AG09309 (cell line): ENCODE measurements around the gene NR2C2.

Experiments
- DNase-seq: peaks from one replicate; pipeline ENCODE4 v3.0.0-alpha.2; 2010; ENCODE audit warnings: low read depth
- H3K4me3 ChIP-seq: 2 replicates; pipeline ENCODE4 v1.5.1; 2011; ENCODE audit warnings: mild to moderate bottlenecking, low read depth, low read length, moderate library complexity; ENCODE audit not compliant: control insufficient read depth
- TF ChIP-seq, protein P1 (sequence below): IDR thresholded peaks from 2 replicates; pipeline ENCODE4 v1.5.1; 2011; ENCODE audit warnings: mild to moderate bottlenecking, low read depth, low read length, inconsistent platforms; ENCODE audit not compliant: insufficient read depth, control insufficient read depth; ENCODE audit errors: missing control alignments

The NR2C2 gene

DNA sequence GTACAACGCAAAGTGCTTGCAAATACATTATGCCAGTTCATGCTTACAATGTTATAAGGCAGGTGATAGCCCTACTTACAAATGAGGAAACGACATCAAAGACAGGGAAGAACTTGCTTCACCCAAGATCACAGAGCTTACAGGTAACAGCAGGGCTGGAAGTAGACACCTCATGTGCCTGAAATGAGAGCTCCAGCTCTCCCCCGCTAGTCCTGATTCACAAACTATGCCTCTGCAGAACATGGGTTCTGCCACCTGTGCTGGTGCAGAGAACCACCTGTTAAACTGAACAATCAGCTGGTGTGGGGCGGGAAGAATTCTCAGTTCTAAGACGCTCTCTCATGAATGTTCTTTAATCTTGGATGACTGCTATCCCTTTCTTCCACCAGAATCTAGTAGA, 144.2 kb downstream of the NR2C2 start:
- H3K4me3 ChIP-seq = no peak overlapping the region
- TF ChIP-seq, protein P1, sequence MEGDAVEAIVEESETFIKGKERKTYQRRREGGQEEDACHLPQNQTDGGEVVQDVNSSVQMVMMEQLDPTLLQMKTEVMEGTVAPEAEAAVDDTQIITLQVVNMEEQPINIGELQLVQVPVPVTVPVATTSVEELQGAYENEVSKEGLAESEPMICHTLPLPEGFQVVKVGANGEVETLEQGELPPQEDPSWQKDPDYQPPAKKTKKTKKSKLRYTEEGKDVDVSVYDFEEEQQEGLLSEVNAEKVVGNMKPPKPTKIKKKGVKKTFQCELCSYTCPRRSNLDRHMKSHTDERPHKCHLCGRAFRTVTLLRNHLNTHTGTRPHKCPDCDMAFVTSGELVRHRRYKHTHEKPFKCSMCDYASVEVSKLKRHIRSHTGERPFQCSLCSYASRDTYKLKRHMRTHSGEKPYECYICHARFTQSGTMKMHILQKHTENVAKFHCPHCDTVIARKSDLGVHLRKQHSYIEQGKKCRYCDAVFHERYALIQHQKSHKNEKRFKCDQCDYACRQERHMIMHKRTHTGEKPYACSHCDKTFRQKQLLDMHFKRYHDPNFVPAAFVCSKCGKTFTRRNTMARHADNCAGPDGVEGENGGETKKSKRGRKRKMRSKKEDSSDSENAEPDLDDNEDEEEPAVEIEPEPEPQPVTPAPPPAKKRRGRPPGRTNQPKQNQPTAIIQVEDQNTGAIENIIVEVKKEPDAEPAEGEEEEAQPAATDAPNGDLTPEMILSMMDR = no peak
- no peak for DNase-seq

DNA sequence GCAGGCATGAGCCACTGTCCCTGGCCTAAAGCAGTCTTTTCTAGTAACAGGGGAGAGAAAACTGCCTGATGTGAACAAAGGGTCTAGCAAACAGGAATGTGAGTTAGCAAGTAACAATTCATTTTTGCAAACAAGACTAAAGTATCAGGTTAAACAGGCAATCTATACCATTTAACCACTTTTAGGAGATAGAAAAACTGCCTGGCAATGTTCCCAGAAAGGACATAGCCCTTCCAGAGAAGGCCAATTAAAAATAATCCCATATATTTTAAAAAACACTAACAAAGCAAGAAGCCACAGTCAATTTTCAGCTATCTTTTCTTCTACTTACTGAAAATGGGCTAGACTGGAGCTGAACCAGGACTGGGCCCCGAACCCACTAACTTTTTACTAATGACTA, 145.3 kb downstream of the NR2C2 start:
- DNase-seq = no peak
- H3K4me3 ChIP-seq = no peak overlapping the region
- TF ChIP-seq, protein P1 = no peak

DNA sequence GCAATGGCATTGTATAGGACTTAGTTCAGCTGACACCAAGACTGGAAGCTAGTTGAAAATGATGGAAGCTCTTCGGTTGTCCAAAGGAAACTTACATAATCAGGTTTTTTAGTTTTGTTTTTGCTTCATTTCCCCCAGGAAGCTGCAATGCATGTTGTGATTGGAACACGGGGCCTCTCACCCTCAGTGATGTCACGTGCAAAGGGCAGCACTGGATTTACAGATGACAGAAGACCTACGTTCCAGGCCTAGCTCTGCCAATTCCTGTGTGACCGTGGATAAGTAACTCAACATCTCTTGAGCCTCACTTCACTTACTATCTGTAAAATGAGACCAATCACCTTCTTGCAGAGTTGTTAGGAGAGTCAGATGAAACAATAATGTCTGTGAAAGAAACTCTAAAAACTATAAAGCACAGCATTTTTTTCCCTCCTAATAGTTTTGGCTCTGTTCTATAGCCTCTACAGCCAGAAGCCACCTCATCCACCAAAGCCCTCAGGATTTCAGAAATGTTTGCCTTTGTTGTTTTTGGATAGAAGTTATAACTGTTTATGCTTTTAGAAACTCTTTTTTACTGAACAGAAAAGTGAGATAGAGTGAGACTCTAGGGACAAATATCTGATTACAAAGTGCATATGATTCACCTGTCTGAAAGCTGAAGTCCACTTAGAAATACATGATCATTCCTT, 146.9 kb downstream of the NR2C2 start:
- TF ChIP-seq, protein P1 = no peak
- no peak for DNase-seq
- H3K4me3 ChIP-seq = no peak overlapping the region

DNA sequence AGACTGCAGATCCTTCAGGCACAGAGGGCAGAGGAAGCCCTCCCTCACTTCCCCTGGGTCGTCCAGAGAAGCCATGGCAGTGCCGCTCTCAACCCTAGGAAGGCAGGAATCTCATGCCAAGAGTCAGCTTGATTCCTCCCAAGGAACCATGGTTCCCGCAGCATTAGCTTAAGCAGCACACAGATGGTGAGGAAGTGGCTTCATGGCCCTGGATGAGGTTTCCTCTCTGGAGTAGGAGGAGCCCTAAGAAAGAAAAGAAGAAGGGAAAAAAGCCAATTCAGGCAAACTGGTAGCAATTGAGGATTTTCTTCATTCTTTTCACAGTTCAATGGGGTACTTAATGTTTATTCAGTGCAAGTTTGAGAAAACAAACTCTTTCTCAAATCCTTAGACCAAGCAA, 148.7 kb downstream of the NR2C2 start:
- TF ChIP-seq, protein P1 = no peak
- H3K4me3 ChIP-seq = no peak overlapping the region
- no peak for DNase-seq

DNA sequence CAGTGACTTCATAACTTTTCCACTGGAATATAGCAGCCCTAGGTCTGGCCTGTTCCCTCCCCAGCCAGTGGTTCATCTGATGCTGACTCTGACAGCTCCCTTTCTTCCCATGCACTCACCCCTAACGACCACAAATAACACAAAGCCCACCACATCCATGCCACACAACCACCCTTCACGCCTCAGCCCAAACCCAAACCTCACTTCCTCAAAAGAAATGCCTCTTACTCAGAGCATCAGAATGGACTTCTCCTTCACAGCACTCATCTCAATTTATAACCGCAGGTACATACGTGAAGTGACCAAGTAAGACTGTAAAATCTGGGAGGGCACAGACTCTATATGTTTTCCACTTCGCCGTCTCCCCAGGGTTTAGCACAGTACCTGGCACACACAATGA, 150.5 kb downstream of the NR2C2 start:
- no peak for DNase-seq
- H3K4me3 ChIP-seq = peak overlapping the region; percentile 94
- TF ChIP-seq, protein P1 = no peak
